ENCODE results near the gene COL13A1. TPM values are rescaled to one million over a fixed set of nuclear protein-coding genes. Genes with fewer than 3 reads are reported as not detected.

The COL13A1 gene
- total and polyA plus RNA-seq, 4 donors = 0.17 to 0.47 (median 0.18) TPM

- 94% methylated on average over 2 of the region's 2 CpGs for WGBS
- H3K4me1 ChIP-seq (ENCODE audit: control insufficient read depth in 4 of 4, insufficient read depth in 4 of 4, low read length in 3 of 4) = peaks cover 5 to 39% (median 28%) of the 10 kb centered on the region in 4 donors
- no peak overlapping the region for H3K9ac ChIP-seq (ENCODE audit: low read depth in 1 of 2, low read length in 2 of 2)
- DNase-seq (ENCODE audit: low spot score) = no peak
- H3K27ac ChIP-seq (ENCODE audit: low read depth in 1 of 2, low read length in 2 of 2) = no peak overlapping the region
- H3K9me3 ChIP-seq (ENCODE audit: control insufficient read depth in 4 of 4, low read length in 3 of 4) = no peaks in the 10 kb centered on the region
- TF ChIP-seq TAF1 (conservative IDR thresholded peaks at IDR 0.05) (no peak), CTCF (IDR thresholded peaks at IDR 0.05; ENCODE audit: low read depth, low read length, missing input control) (no peak), RAD21 (IDR thresholded peaks at IDR 0.05) (no peak), ATF3 (IDR thresholded peaks at IDR 0.05) (no peak), RXRA (IDR thresholded peaks at IDR 0.05) (no peak), MAX (IDR thresholded peaks at IDR 0.05) (no peak), SP1 (IDR thresholded peaks at IDR 0.05) (no peak), ZBTB33 (IDR thresholded peaks at IDR 0.05) (no peak), GABPA (IDR thresholded peaks at IDR 0.05 in 1 of 2, conservative IDR thresholded peaks at IDR 0.05 in 1 of 2) (no peak), REST (IDR thresholded peaks at IDR 0.05) (no peak), NR2F2 (IDR thresholded peaks at IDR 0.05) (no peak), FOXA1 (IDR thresholded peaks at IDR 0.05) (no peak), EGR1 (IDR thresholded peaks at IDR 0.05; ENCODE audit: low read depth in 2 of 2) (no peak), JUND (IDR thresholded peaks at IDR 0.05) (no peak), HNF4A (conservative IDR thresholded peaks at IDR 0.05) (no peak)
- H3K27me3 ChIP-seq (ENCODE audit: control insufficient read depth in 4 of 4, insufficient read depth in 4 of 4, low read length in 3 of 4) = no peaks in the 10 kb centered on the region
- H3K36me3 ChIP-seq (ENCODE audit: control insufficient read depth in 4 of 4, insufficient read depth in 3 of 4, low read depth in 1 of 4, low read length in 3 of 4) = no peaks in the 10 kb centered on the region
- no peak overlapping the region for H3K4me3 ChIP-seq (ENCODE audit: low read depth in 1 of 3, low read length in 3 of 3)
Measured at GRCh38 chr10:69898941-69899340, 97.2 kb downstream of the COL13A1 start.
